ENCODE results near the gene RABGAP1L.

GRCh38 chr1:174352883-174353608, 193.7 kb downstream of the RABGAP1L start:
- TF ChIP-seq MYC (IDR thresholded peaks at IDR 0.05; ENCODE audit: low read depth, low read length), result no peak
- TF ChIP-seq POLR2A (IDR thresholded peaks at IDR 0.05; ENCODE audit: low read depth, low read length), result no peak
- TF ChIP-seq, protein P1, sequence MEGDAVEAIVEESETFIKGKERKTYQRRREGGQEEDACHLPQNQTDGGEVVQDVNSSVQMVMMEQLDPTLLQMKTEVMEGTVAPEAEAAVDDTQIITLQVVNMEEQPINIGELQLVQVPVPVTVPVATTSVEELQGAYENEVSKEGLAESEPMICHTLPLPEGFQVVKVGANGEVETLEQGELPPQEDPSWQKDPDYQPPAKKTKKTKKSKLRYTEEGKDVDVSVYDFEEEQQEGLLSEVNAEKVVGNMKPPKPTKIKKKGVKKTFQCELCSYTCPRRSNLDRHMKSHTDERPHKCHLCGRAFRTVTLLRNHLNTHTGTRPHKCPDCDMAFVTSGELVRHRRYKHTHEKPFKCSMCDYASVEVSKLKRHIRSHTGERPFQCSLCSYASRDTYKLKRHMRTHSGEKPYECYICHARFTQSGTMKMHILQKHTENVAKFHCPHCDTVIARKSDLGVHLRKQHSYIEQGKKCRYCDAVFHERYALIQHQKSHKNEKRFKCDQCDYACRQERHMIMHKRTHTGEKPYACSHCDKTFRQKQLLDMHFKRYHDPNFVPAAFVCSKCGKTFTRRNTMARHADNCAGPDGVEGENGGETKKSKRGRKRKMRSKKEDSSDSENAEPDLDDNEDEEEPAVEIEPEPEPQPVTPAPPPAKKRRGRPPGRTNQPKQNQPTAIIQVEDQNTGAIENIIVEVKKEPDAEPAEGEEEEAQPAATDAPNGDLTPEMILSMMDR (IDR thresholded peaks at IDR 0.05; ENCODE audit: extremely low read depth in 1 of 2, insufficient read depth in 1 of 2, low read depth in 1 of 2, low read length in 2 of 2), result no peak
- TF ChIP-seq, protein P2, sequence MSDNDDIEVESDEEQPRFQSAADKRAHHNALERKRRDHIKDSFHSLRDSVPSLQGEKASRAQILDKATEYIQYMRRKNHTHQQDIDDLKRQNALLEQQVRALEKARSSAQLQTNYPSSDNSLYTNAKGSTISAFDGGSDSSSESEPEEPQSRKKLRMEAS (IDR thresholded peaks at IDR 0.05; ENCODE audit: insufficient read depth, insufficient read length), result no peak

All from endothelial cell of umbilical vein (primary cell).